A673 (cell line): Measurements from ENCODE around the gene TPO.

Experiments
- EZH2 ChIP-seq: fragments of 200-600 bp; sonication (generic); IDR thresholded peaks from 2 replicates; pipeline ENCODE4 v1.6.1; 2017; ENCODE audit warnings: borderline replicate concordance, low read depth, mild to moderate bottlenecking, mixed read lengths, antibody characterized with exemption, low read length; ENCODE audit not compliant: poor library complexity, severe bottlenecking
- TF ChIP-seq, protein P1 (sequence below): fragments of 300-800, 200-600 bp; sonication (generic); conservative IDR thresholded peaks from 2 replicates; pipeline ENCODE4 v1.5.1; 2017; ENCODE audit warnings: low read depth, mild to moderate bottlenecking, antibody characterized with exemption, low read length, moderate library complexity, mixed read lengths

DNA sequence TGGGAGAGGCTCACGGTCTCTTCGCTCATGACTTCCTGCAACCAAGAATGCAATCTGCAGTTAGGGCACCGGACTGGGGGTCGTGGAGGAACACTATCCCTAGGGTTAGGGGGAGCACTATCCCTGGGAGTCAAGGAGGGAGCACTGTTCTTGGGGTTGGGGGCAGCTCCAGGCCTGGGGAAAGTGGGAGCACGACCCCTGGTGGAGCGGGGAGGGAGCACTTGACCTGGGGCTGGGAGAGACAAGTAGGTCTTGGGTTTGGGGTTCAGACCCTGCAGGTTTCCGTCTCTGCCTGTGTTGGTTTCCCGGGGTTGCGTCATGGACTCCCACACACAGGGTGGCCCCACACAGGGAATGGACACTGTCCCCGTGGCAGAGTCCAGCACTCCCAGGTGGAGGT is 133.6 kb downstream of the TPO start:
- TF ChIP-seq, protein P1, sequence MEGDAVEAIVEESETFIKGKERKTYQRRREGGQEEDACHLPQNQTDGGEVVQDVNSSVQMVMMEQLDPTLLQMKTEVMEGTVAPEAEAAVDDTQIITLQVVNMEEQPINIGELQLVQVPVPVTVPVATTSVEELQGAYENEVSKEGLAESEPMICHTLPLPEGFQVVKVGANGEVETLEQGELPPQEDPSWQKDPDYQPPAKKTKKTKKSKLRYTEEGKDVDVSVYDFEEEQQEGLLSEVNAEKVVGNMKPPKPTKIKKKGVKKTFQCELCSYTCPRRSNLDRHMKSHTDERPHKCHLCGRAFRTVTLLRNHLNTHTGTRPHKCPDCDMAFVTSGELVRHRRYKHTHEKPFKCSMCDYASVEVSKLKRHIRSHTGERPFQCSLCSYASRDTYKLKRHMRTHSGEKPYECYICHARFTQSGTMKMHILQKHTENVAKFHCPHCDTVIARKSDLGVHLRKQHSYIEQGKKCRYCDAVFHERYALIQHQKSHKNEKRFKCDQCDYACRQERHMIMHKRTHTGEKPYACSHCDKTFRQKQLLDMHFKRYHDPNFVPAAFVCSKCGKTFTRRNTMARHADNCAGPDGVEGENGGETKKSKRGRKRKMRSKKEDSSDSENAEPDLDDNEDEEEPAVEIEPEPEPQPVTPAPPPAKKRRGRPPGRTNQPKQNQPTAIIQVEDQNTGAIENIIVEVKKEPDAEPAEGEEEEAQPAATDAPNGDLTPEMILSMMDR, result peak; percentile 40
- TF ChIP-seq EZH2, result no peak
